Measurements from ENCODE around the gene HMGN1.
A peak's percentile ranks its signal among the peaks of the same experiment; 100 is the strongest.
"Not testable (repeated sequence)": the region's sequence is repeated elsewhere in the genome, so short reads cannot be mapped to it uniquely, and the experiment has no call there.

HMGN1 gene

DNA sequence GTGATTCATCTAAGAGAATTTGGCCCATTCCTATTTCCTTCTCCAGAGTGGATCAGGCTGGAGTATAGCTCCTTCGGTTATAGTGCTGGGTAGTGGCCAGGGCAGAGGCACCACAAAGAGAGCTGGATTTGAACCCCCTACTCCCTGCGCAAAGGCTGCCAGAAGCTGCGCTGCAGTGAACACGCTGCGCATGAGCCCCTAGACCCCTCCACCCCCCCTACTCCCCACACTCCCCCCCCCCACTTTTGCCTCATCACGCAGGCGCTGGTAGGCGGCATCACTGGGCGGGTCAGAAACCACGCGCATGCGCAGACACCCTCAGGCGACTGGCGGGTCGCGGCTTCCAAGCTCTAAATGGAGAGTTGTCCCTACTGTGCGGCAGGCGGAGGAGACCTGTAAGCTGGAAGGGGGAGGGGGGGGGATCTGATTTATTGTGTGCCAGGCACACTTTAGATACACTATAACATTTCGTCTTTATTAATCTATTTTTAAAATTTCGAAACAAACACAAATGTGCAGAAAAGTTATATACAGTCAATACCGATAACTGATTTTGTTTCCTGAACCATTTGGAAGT lies 38.7 kb upstream of the HMGN1 start:
- DNase-seq (ENCODE audit: insufficient read length, low spot score) (peak; percentile 94), FAIRE-seq (no peak)
- TF ChIP-seq, protein P1, sequence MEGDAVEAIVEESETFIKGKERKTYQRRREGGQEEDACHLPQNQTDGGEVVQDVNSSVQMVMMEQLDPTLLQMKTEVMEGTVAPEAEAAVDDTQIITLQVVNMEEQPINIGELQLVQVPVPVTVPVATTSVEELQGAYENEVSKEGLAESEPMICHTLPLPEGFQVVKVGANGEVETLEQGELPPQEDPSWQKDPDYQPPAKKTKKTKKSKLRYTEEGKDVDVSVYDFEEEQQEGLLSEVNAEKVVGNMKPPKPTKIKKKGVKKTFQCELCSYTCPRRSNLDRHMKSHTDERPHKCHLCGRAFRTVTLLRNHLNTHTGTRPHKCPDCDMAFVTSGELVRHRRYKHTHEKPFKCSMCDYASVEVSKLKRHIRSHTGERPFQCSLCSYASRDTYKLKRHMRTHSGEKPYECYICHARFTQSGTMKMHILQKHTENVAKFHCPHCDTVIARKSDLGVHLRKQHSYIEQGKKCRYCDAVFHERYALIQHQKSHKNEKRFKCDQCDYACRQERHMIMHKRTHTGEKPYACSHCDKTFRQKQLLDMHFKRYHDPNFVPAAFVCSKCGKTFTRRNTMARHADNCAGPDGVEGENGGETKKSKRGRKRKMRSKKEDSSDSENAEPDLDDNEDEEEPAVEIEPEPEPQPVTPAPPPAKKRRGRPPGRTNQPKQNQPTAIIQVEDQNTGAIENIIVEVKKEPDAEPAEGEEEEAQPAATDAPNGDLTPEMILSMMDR (IDR thresholded peaks at IDR 0.05; ENCODE audit: insufficient read depth, missing control alignments), result no peak

DNA sequence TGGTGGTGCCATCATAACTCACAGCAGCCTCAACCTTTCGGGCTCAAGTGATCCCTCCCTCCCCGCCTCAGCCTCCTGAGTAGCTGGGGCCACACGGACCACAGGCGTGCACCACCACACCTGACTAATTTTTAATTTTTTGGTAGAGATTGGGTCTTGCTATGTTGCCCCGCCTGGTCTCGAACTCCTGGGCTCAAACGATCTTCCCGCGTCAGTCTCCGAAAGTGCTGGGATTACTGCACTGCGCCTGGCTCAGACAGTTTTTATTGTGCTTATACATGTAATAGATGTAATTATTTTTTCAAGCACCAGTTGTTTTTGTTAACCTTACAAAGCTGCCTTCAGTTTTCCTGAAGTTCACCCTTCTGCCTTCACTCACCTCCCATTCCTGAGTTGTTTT lies 38.0 kb upstream of the HMGN1 start:
- FAIRE-seq (no peak), DNase-seq (ENCODE audit: insufficient read length, low spot score) (no peak)
- TF ChIP-seq, protein P1 (IDR thresholded peaks at IDR 0.05; ENCODE audit: insufficient read depth, missing control alignments), result no peak

DNA sequence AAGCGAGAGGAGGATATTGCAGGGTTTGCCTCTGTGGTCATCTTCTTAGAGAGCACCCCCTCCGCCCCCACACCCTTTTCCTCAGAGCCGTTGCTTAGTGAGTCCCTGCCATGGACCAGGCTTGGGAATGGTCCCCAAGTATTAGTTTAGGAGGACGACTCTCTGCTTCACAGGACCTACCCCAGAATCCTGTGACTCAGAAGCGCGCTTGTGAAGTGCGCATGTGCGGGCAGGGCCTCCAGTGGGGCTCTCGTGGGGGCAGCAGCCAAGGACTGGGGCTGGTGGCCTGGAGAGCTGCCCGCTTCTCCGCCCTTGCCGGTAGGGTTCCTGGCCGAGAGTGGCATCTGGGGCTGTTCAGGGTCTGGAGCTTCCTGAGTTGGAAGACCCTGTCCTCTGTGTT lies 37.3 kb upstream of the HMGN1 start:
- FAIRE-seq (no peak), DNase-seq (ENCODE audit: insufficient read length, low spot score) (no peak)
- TF ChIP-seq, protein P1 (IDR thresholded peaks at IDR 0.05; ENCODE audit: insufficient read depth, missing control alignments), result no peak

DNA sequence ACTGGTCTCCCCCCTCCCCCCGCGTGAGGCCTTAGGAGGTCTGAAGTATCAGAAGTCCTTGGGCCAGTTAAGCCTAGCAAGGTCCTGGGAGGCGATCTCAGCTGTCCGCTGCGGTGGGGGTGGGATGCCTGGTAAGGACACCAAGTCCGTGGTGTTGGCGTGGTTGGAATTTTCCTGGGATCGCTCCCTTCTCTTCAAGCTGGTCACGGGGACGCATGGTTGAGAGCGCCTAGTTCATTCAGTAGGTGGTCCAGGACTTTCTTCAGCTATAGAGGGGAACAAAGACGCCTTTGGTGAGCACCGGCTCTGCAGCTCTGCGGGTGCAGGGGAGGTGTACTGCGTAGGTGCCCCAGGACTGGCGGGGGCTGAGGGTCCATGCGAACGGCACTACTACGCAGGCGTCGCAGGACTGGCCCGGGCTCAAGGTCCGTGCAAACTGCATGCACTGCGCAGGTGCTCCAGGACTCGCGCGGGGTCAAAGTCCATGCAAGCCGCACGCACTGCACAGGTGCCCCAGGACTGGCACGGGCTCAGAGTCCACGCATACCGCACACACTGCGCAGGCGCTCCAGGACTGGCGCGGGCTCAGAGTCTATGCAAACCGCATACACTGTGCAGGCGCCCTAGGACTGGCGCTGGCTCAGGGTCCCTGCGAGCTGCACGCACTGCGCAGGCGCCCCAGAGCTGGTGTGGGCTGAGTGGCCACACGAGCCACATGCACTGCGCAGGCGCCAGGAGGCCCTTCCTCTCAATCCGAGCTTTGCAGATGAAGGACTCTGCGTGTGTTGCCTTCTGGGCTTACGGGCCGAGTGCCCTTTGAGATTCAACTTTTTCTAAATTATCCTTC lies 36.6 kb upstream of the HMGN1 start:
- DNase-seq (ENCODE audit: insufficient read length, low spot score) (peak; percentile 58), FAIRE-seq (no peak)
- TF ChIP-seq, protein P1 (IDR thresholded peaks at IDR 0.05; ENCODE audit: insufficient read depth, missing control alignments), result no peak

DNA sequence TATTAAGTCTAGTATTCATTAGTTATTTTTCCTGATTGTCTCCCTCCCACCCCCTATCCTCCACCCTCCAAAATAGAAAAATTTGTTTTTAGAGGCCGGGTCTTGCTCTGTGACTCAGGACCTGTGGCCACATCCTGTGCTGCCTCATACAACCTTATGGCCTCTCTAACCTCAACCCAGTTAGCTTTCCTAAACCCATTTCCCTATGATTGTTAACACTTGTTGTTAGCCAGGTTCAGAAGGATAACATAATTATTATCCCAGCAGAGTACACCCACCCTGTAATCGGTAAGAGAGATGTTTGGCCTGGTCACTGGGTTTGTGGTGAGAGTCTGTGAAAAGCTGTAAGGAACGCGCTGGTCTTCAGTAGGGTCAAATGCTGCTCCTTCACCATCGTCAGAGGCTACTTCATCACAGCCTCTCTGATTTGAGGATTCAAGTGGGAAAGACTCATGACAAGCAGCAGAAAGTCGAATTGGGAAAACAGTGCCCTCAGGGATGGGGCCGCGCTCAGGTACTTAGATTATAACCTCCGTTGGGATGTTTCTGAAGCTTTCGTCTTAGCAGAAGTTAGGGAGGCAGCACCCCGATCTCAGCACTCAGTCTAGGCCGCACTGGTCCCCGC lies 35.9 kb upstream of the HMGN1 start:
- FAIRE-seq (no peak), DNase-seq (ENCODE audit: insufficient read length, low spot score) (no peak)
- TF ChIP-seq, protein P1 (IDR thresholded peaks at IDR 0.05; ENCODE audit: insufficient read depth, missing control alignments), result no peak

DNA sequence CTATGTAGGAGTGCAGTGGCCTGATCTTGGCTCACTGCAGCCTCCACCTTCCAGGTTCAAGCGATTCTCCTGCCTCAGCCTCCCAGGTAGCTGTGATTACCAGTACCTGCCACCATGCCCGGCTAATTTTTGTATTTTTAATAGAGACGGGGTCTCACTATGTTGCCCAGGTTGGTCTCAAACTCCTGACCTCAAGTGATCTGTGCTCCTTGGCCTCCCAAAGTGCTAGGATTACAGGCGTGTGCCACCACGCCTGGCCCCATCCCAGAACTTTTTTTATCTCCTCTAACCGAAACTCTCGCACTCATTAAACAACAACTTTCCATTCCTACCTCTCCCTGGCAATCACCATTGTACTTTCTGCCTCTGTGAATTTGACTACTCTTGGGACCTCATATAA lies 33.2 kb upstream of the HMGN1 start:
- not testable (repeated sequence) for DNase-seq (ENCODE audit: insufficient read length, low spot score); FAIRE-seq

DNA sequence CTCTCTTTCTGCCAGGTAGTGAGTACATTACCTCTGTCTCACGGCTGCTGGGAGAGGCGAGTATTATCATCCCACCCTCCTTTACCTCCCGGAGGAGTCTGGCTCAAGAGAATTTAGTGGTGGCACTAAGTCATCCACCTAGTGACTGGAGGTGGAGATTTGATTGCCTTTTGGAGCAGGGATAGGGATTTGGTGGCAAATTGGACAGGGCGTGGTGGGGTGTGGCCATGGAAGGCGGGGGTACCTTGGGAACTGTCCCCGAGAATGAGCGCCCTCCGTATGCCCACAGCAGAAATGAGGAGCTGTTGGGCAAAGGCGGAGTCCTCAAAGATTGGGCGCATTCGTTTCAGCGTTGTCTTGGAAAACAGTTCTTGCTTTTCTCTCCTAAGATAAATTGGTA lies 32.1 kb upstream of the HMGN1 start:
- FAIRE-seq (no peak), DNase-seq (ENCODE audit: insufficient read length, low spot score) (no peak)
- TF ChIP-seq, protein P1 (IDR thresholded peaks at IDR 0.05; ENCODE audit: insufficient read depth, missing control alignments), result no peak

Data from D721Med (cell line).